Breast epithelium (tissue), 4 donors: ENCODE measurements around the gene WWP2. TPM values are rescaled to one million over a fixed set of nuclear protein-coding genes. Genes with fewer than 3 reads are reported as not detected.

Experiments
- DNase-seq, 2 donors: peaks; one replicate each; pipeline ENCODE4 v3.0.0-alpha.2; 2019; ENCODE audit warnings: low spot score in 2 of 2
- H3K27ac ChIP-seq, 2 donors: fragments of 200-600 bp; sonication (generic) in 1 of 2; one replicate each; pipeline ENCODE4 v1.5.1; 2016 to 2019; ENCODE audit warnings: mild to moderate bottlenecking in 1 of 2
- H3K27me3 ChIP-seq, 2 donors: fragments of 200-600 bp; sonication (generic) in 1 of 2; one replicate each; pipeline versions ENCODE4 v1.5.1 to v1.6.0; 2017 to 2019; ENCODE audit warnings: control low read depth in 1 of 2, mild to moderate bottlenecking in 1 of 2
- H3K36me3 ChIP-seq: fragments of 200-600 bp; one replicate; pipeline ENCODE4 v1.5.1; 2019
- H3K4me1 ChIP-seq, 2 donors: fragments of 200-600 bp; sonication (generic); one replicate each; pipeline ENCODE4 v1.5.1; 2016 to 2019; ENCODE audit warnings: control low read depth in 1 of 2
- H3K4me3 ChIP-seq, 3 donors: fragments of 200-600 bp; sonication (generic); 1 replicate in 2 of 3; 2 replicates in 1 of 3; pipeline ENCODE4 v1.5.1; 2016 to 2019; ENCODE audit warnings: mild to moderate bottlenecking in 3 of 3, moderate library complexity in 2 of 3
- H3K9me3 ChIP-seq, 2 donors: fragments of 200-600 bp; sonication (generic) in 1 of 2; one replicate each; pipeline ENCODE4 v1.5.1; 2016 to 2019; ENCODE audit warnings: control low read depth in 1 of 2
- CTCF ChIP-seq, 3 donors: fragments of 450-650 bp; IDR thresholded peaks; one replicate each; pipeline ENCODE4 v1.5.1; 2016 to 2017; ENCODE audit warnings: antibody characterized with exemption in 3 of 3, mild to moderate bottlenecking in 3 of 3, moderate library complexity in 3 of 3
- POLR2A ChIP-seq: fragments of 450-650 bp; IDR thresholded peaks from one replicate; pipeline ENCODE4 v1.6.1; 2016; ENCODE audit warnings: antibody characterized with exemption, mild to moderate bottlenecking, moderate library complexity
- POLR2AphosphoS5 ChIP-seq, 3 donors: sonication (generic); formaldehyde crosslinking; IDR thresholded peaks; one replicate each; pipeline ENCODE4 v1.6.1; 2017; ENCODE audit warnings: antibody characterized with exemption in 3 of 3
- intact Hi-C: fragments of 100-400 bp; cut with DNase I; formaldehyde crosslinking; loops from one replicate; pipeline ENCODE4 v1.15.1; 2023; ENCODE audit warnings: low total_unique reads
- total RNA-seq, 3 donors: library from RNA; depleted of rRNA; stranded (reverse); fragments of >200 nt; gene quantifications; one replicate each; pipeline ENCODE4 v1.1.0, GENCODE V29; 2016

Gene WWP2
- total RNA-seq, 3 donors from 2014 or later, result 34.1 to 46.5 (median 34.7) TPM

GRCh38 chr16:69861292-69862030 lies 99.3 kb downstream of the WWP2 start:
- intact Hi-C loops, result loop anchor here (10.0 kb wide), 1 partner anchor 67 kb away; no protein-coding TSS in a partner anchor
- H3K9me3 ChIP-seq, result no peaks in the 10 kb centered on the region
- H3K4me1 ChIP-seq, result no peaks in the 10 kb centered on the region
- peak overlapping the region in 1 of 3 donors; percentile 21 for H3K4me3 ChIP-seq
- TF ChIP-seq POLR2AphosphoS5 (IDR thresholded peaks at IDR 0.05) (no peak), POLR2A (no peak), CTCF (IDR thresholded peaks at IDR 0.05) (no peak)
- no peaks in the 10 kb centered on the region for H3K27me3 ChIP-seq
- H3K27ac ChIP-seq, result peak overlapping the region; percentile 67 to 78
- DNase-seq, result peak in 1 of 2 donors; percentile 34
- H3K36me3 ChIP-seq, result no peaks in the 10 kb centered on the region

GRCh38 chr16:69863401-69864281 lies 101.5 kb downstream of the WWP2 start:
- H3K4me3 ChIP-seq, result no peak overlapping the region
- no peaks in the 10 kb centered on the region for H3K36me3 ChIP-seq
- no peak for TF ChIP-seq POLR2A
- no peak for TF ChIP-seq POLR2AphosphoS5 (IDR thresholded peaks at IDR 0.05)
- TF ChIP-seq CTCF (IDR thresholded peaks at IDR 0.05), result no peak
- H3K4me1 ChIP-seq, result no peaks in the 10 kb centered on the region
- H3K27me3 ChIP-seq, result no peaks in the 10 kb centered on the region
- no peak for DNase-seq
- no peaks in the 10 kb centered on the region for H3K9me3 ChIP-seq
- intact Hi-C loops, result loop anchor here (10.0 kb wide), 1 partner anchor 69 kb away; no protein-coding TSS in a partner anchor
- no peak overlapping the region for H3K27ac ChIP-seq

- Histone ChIP-seq H3K27me3 (no peaks in the 10 kb centered on the region), H3K9me3 (no peaks in the 10 kb centered on the region), H3K4me1 (no peaks in the 10 kb centered on the region), H3K4me3 (no peak overlapping the region), H3K27ac (no peak overlapping the region), H3K36me3 (no peaks in the 10 kb centered on the region)
- intact Hi-C loops, result loop anchor here (10.0 kb wide), 1 partner anchor 71 kb away; no protein-coding TSS in a partner anchor
- no peak for DNase-seq
- TF ChIP-seq POLR2A (no peak), CTCF (IDR thresholded peaks at IDR 0.05) (no peak), POLR2AphosphoS5 (IDR thresholded peaks at IDR 0.05) (no peak)
Observed at GRCh38 chr16:69865701-69866100, 103.6 kb downstream of the WWP2 start.

- Histone ChIP-seq H3K4me1 (no peaks in the 10 kb centered on the region), H3K36me3 (no peaks in the 10 kb centered on the region), H3K9me3 (no peaks in the 10 kb centered on the region), H3K27me3 (no peaks in the 10 kb centered on the region), H3K4me3 (no peak overlapping the region), H3K27ac (no peak overlapping the region)
- no peak for DNase-seq
- intact Hi-C loops, result loop anchor here (10.0 kb wide), 1 partner anchor 73 kb away; no protein-coding TSS in a partner anchor
- TF ChIP-seq CTCF (IDR thresholded peaks at IDR 0.05), result no peak
- TF ChIP-seq POLR2A, result no peak
- no peak for TF ChIP-seq POLR2AphosphoS5 (IDR thresholded peaks at IDR 0.05)
Observed at GRCh38 chr16:69867784-69868560, 105.8 kb downstream of the WWP2 start.
